ENCODE measurements around the gene MCF2L2.

The MCF2L2 gene

DNA sequence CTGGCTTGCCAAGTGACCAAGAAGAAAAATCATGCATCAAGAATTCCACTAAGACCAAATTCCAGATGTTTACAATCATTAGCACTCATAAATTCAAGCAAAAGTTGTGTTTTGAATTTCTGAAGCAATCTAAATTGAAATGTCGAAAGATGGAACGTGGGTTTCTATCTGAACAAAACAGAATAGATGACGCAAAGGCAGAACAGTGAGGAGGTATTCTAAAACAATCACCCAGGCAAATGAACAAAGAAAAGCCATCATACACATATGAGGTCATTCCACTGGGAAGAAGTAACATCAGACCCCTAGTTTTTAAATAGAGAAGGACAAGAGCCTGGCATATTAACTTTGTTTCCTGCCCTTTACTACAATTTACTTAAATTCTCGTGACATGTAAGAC, 58.0 kb downstream of the MCF2L2 start:
- no peaks in the 10 kb centered on the region for H3K27me3 Mint-ChIP-seq
- H3K4me1 Mint-ChIP-seq = peaks cover 20% of the 10 kb centered on the region
- peaks cover 2% of the 10 kb centered on the region for H3K36me3 Mint-ChIP-seq
- no peaks in the 10 kb centered on the region for H3K9me3 Mint-ChIP-seq
- no peak overlapping the region for H3K4me3 Mint-ChIP-seq
- no peak overlapping the region for H3K27ac Mint-ChIP-seq

- no peak overlapping the region for H3K4me3 Mint-ChIP-seq
- H3K4me1 Mint-ChIP-seq = peaks cover 26% of the 10 kb centered on the region
- no peaks in the 10 kb centered on the region for H3K9me3 Mint-ChIP-seq
- peak overlapping the region; percentile 26 for H3K27ac Mint-ChIP-seq
- H3K27me3 Mint-ChIP-seq = no peaks in the 10 kb centered on the region
- H3K36me3 Mint-ChIP-seq = peaks cover 2% of the 10 kb centered on the region
These were observed 58.8 kb downstream of the MCF2L2 start for GRCh38 chr3:183369627-183370026.

GRCh38 chr3:183369117-183369516, 59.3 kb downstream of the MCF2L2 start:
- Mint-ChIP-seq H3K27ac (no peak overlapping the region), H3K4me1 (peaks cover 26% of the 10 kb centered on the region), H3K36me3 (peaks cover 2% of the 10 kb centered on the region), H3K9me3 (no peaks in the 10 kb centered on the region), H3K4me3 (no peak overlapping the region), H3K27me3 (no peaks in the 10 kb centered on the region)

- no peaks in the 10 kb centered on the region for H3K9me3 Mint-ChIP-seq
- peaks cover 2% of the 10 kb centered on the region for H3K36me3 Mint-ChIP-seq
- H3K4me3 Mint-ChIP-seq = no peak overlapping the region
- H3K27me3 Mint-ChIP-seq = no peaks in the 10 kb centered on the region
- H3K27ac Mint-ChIP-seq = no peak overlapping the region
- peaks cover 13% of the 10 kb centered on the region for H3K4me1 Mint-ChIP-seq
These were observed 67.3 kb downstream of the MCF2L2 start for GRCh38 chr3:183360971-183361624.

- Mint-ChIP-seq H3K4me1 (no peaks in the 10 kb centered on the region), H3K27me3 (no peaks in the 10 kb centered on the region), H3K27ac (no peak overlapping the region), H3K36me3 (no peaks in the 10 kb centered on the region), H3K4me3 (no peak overlapping the region), H3K9me3 (no peaks in the 10 kb centered on the region)
These were observed 69.4 kb downstream of the MCF2L2 start for GRCh38 chr3:183359036-183359435.

DNA sequence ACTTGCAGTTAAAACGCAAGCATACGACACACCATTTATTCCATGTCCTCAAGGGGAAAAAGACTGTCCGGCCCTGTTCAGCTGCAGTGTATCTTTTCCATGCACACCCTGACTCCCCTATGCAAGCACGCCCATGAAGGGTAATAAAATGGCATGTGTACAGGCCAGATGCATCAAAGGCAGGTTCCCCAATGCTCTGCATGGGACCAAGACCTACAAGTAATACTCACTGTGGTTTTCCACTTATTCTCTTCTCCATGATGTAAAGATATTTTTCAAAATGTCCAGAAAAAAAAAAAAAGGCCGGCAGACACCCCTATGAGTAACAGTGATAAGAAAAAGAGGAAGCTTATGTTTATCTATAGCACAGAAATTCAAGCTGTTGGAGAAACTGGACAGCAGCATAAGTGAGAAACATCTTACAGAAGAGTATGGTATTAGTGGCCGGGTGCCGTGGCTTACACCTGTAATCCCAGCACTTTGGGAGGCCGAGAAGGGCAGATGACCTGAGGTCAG, 70.8 kb downstream of the MCF2L2 start:
- Mint-ChIP-seq H3K4me3 (no peak overlapping the region), H3K27me3 (no peaks in the 10 kb centered on the region), H3K9me3 (no peaks in the 10 kb centered on the region), H3K36me3 (no peaks in the 10 kb centered on the region), H3K4me1 (no peaks in the 10 kb centered on the region), H3K27ac (no peak overlapping the region)

DNA sequence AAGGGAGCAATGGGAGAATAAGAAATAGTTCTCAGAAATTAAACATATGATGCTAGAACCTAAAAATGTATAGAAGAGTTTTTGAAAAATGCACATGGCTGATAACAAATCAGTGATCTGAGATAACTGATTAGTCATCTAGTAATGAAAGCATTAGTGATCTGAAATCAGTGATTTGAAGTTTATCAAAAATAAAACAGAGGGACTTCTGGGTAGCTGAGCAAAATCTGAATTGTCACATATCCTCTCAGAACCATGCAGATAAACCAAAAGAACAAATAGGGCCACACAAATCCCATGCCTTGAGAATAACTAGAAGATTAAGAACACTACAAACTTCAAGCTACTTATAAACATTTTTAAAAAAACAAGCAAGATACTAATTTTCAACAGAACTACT, 71.5 kb downstream of the MCF2L2 start:
- H3K27ac Mint-ChIP-seq = no peak overlapping the region
- H3K9me3 Mint-ChIP-seq = no peaks in the 10 kb centered on the region
- H3K36me3 Mint-ChIP-seq = no peaks in the 10 kb centered on the region
- H3K4me1 Mint-ChIP-seq = no peaks in the 10 kb centered on the region
- H3K4me3 Mint-ChIP-seq = no peak overlapping the region
- H3K27me3 Mint-ChIP-seq = no peaks in the 10 kb centered on the region

- H3K9me3 Mint-ChIP-seq = no peaks in the 10 kb centered on the region
- no peak overlapping the region for H3K27ac Mint-ChIP-seq
- H3K36me3 Mint-ChIP-seq = no peaks in the 10 kb centered on the region
- no peaks in the 10 kb centered on the region for H3K27me3 Mint-ChIP-seq
- no peak overlapping the region for H3K4me3 Mint-ChIP-seq
- peaks cover 6% of the 10 kb centered on the region for H3K4me1 Mint-ChIP-seq
These were observed 73.5 kb downstream of the MCF2L2 start for GRCh38 chr3:183354874-183355273.

GRCh38 chr3:183354325-183354831, 74.0 kb downstream of the MCF2L2 start:
- Mint-ChIP-seq H3K27me3 (no peaks in the 10 kb centered on the region), H3K4me1 (peaks cover 11% of the 10 kb centered on the region), H3K9me3 (no peaks in the 10 kb centered on the region), H3K36me3 (no peaks in the 10 kb centered on the region), H3K4me3 (no peak overlapping the region), H3K27ac (no peak overlapping the region)

DNA sequence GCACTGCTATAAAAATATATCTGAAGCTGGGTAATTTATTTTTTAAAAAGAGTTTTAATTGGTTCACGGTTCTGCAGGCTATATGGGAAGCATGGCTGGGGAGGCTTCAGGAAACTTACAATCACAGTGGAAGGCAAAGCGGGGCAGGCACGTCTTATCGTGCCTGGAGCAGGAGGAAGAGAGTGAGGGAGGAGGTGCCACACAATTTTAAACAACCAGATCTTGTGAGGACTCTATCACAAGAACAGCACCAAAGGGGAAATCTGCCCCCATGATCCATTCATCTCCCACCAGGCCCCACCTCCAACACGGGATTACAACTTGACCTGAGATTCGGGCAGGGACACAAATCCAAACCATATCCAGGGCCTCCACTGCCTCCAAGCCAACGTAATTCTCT, 75.0 kb downstream of the MCF2L2 start:
- H3K9me3 Mint-ChIP-seq = no peaks in the 10 kb centered on the region
- no peak overlapping the region for H3K27ac Mint-ChIP-seq
- peaks cover 16% of the 10 kb centered on the region for H3K4me1 Mint-ChIP-seq
- no peaks in the 10 kb centered on the region for H3K27me3 Mint-ChIP-seq
- no peak overlapping the region for H3K4me3 Mint-ChIP-seq
- H3K36me3 Mint-ChIP-seq = no peaks in the 10 kb centered on the region

DNA sequence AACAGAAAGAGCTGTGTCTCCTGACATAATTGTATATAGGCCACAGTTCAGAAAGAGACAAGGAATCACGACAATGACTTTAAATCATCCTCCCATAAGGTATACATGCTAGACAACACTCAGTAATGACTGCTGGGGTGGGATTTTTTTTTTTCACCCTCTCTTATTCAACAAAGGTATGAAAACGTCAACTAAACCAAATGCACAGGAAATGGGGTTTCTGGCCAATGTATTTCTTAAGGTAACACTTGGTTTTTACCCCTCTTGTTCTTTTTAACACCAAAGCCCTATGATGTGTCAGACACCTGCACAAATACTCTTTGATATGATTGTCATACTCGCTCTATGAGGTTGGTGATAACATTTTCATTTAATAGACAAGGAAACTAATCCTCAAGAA, 78.3 kb downstream of the MCF2L2 start:
- H3K4me1 Mint-ChIP-seq = peaks cover 16% of the 10 kb centered on the region
- H3K4me3 Mint-ChIP-seq = no peak overlapping the region
- H3K27ac Mint-ChIP-seq = no peak overlapping the region

DNA sequence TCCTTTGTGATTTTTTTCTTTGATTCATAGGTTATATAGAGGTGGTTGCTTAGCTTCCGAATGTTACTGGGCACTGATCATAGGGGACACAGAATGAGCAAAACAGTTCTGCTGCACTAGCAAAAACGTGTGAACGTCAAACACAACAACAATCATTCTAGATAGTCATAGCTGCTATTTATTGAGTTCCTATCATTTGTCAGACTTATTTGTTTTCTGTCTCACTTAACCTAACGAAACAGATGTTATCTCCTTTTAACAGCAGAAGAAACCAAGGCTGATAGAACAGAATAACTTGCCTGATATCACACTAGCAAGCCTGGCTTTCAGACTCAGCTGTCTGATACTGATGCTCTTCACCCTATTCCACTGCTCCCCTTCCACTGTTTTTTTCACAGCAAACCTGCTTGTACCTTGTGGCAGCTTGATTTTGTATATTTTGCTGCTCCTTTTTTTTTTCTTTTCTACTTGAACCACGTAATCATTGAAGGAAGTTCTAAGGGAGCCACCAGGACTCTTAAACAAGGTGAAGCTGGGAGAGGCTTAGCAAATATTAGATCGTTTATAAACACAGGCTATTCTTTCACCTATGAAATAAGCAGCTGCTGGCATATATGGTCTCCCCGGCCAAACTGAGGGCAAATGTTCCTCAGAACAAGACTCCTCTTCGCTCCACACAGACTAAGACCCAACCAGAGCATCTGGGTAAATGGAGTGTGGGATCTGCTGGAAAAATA, 78.8 kb downstream of the MCF2L2 start:
- H3K27ac Mint-ChIP-seq = no peak overlapping the region
- no peak overlapping the region for H3K4me3 Mint-ChIP-seq

More for the DNA sequence above, 78.3 kb downstream of the MCF2L2 start:
- H3K36me3 Mint-ChIP-seq = no peaks in the 10 kb centered on the region
- H3K27me3 Mint-ChIP-seq = no peaks in the 10 kb centered on the region
- H3K9me3 Mint-ChIP-seq = no peaks in the 10 kb centered on the region

GRCh38 chr3:183342824-183343223, 85.6 kb downstream of the MCF2L2 start:
- Mint-ChIP-seq H3K27me3 (no peaks in the 10 kb centered on the region), H3K4me3 (peak overlapping the region; percentile 41), H3K4me1 (peaks cover 8% of the 10 kb centered on the region), H3K9me3 (peaks cover 3% of the 10 kb centered on the region), H3K36me3 (no peaks in the 10 kb centered on the region), H3K27ac (no peak overlapping the region)

More for the DNA sequence above, 78.8 kb downstream of the MCF2L2 start:
- Mint-ChIP-seq H3K27me3 (no peaks in the 10 kb centered on the region), H3K36me3 (no peaks in the 10 kb centered on the region), H3K4me1 (peaks cover 16% of the 10 kb centered on the region), H3K9me3 (peaks cover under 1% of the 10 kb centered on the region)

DNA sequence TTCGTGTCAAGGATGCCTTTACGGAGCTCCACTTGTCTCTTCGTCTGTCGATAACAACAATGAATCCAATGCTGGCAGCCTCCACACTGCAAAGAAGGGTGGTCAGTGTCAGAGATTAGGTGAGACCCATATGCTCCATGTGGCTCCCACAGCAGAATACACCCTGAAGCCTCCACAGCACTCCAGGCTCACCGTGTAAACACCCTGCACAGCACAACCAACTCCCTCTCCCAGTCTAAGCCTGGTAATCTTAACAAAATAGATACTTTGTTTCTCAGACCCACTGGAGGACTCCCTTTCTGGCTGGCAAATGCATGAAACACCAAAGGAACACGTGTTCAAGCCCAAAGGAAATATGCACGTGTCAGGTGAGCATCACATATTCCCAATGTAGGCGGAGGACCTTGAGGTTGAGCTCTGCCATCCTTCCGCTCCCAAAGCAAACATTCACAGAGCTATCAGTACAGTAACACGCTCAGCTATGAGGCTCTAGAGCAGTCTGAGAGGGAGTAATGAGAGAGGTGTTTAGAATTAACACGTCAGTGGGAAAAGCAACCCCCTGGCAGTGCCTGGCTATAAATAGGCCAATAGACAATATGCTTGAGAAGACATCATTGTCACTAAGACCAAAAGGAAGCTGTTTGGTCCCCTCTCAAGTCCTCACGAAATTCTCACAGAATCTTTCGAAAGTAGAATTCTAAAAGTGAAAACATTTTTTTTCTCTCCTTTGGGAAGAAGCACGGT, 86.7 kb downstream of the MCF2L2 start:
- H3K9me3 Mint-ChIP-seq = peaks cover 3% of the 10 kb centered on the region
- H3K36me3 Mint-ChIP-seq = no peaks in the 10 kb centered on the region
- no peak overlapping the region for H3K27ac Mint-ChIP-seq
- H3K4me1 Mint-ChIP-seq = peaks cover 8% of the 10 kb centered on the region
- no peak overlapping the region for H3K4me3 Mint-ChIP-seq
- H3K27me3 Mint-ChIP-seq = no peaks in the 10 kb centered on the region

GRCh38 chr3:183340222-183340621, 88.2 kb downstream of the MCF2L2 start:
- peaks cover 3% of the 10 kb centered on the region for H3K9me3 Mint-ChIP-seq
- H3K36me3 Mint-ChIP-seq = no peaks in the 10 kb centered on the region
- peaks cover 8% of the 10 kb centered on the region for H3K4me1 Mint-ChIP-seq
- no peak overlapping the region for H3K4me3 Mint-ChIP-seq
- H3K27me3 Mint-ChIP-seq = no peaks in the 10 kb centered on the region
- no peak overlapping the region for H3K27ac Mint-ChIP-seq

Measured in activated naive CD4-positive, alpha-beta T cell treated with anti-CD3 and anti-CD28 coated beads, Interleukin-2, amount 50 U/mL, for 24 hours (primary cell).